Dermis microvascular lymphatic vessel endothelial cell (primary cell): ENCODE measurements around the gene SMARCAD1. TPM values are rescaled to one million over a fixed set of nuclear protein-coding genes. Genes with fewer than 3 reads are reported as not detected.
"Not testable (repeated sequence)": the region's sequence is repeated elsewhere in the genome, so short reads cannot be mapped to it uniquely, and the experiment has no call there.

Experiments
- DNase-seq, 2 donors: peaks; one replicate each; pipeline versions ENCODE4 v3.0.0 to v3.0.0-alpha.2; 2010; ENCODE audit warnings: low read depth in 2 of 2
- total RNA-seq: library from RNA; depleted of rRNA; stranded (reverse); fragments of >200 nt; gene quantifications from 2 replicates; pipeline ENCODE4 v1.2.1, GENCODE V29; 2014

The SMARCAD1 gene
- total RNA-seq, 1 donor from 2014 or later: 26.3 TPM

DNA sequence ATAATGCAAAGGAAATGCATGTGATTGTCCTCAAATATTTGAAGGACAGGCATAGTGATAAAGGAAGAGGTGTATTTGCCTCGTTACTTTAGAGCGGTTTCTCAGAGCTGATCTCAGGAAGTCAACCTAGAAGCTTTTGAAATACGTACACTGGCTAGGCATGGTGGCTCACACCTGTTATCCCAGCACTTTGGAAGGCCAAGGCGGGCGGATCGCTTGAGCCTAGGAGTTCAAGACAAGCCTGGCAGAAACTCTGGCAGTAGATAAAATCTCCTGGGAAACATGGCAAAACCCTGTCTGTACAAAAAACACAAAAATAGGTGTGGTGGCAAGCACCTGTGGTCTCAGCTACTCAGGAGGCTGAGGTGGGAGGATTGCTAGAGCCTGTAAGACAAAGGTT lies 24.9 kb downstream of the SMARCAD1 start:
- DNase-seq: no peak

DNA sequence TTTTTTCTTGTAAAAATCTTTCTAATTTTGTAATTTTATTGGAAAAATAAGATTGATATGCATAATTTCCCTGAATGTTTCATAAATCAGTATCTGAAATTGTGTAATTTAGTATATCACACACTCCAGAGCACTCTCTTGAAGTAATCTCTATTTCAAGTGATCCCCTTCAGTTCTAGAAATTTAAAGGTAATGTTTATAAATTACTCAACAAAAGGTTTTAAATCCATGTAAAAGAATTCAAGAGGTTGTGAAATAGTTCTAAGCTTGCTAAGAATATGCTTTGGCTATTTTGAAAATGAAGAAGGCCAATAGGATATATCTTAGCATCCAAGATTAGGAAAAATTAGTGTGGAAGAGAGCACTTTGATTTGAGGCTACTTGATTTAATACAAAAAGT lies 28.2 kb downstream of the SMARCAD1 start:
- no peak for DNase-seq

DNA sequence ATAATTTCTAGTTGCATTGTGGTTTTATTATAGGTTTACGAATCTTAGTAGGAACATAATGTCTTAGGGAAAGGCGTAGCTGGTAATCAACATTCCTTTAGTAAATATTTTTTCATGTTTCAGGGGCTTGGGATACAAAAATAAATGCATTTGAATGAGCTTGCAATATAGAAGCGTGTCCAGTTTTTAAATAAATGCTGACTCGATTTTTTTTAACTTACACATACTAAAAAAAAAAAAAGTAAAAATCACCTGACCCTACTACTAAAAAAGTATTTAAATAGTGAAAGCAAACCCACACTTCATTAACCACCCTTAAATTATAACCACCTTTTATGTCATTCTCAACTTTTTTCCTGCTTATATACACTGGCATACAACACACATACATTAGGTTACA lies 29.6 kb downstream of the SMARCAD1 start:
- no peak for DNase-seq

DNA sequence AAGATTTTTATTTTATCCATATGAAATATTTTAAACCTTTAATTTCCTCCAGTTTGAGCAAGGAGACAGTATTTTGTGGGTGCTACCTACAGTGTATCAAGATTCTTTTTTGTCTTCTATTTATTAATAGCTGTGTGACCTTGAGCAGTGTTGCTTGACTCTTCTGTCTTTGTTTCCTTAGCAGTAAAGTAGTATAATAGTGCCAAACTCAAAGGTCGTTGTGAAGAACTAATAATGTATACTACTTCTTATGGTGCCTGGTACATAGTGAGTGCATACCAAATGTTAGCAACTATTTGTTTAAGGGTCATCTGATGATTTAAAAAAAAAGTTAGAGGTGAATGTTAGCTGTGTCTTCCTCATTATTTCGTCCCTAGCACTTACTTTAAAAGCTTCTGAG lies 30.5 kb downstream of the SMARCAD1 start:
- no peak for DNase-seq

DNA sequence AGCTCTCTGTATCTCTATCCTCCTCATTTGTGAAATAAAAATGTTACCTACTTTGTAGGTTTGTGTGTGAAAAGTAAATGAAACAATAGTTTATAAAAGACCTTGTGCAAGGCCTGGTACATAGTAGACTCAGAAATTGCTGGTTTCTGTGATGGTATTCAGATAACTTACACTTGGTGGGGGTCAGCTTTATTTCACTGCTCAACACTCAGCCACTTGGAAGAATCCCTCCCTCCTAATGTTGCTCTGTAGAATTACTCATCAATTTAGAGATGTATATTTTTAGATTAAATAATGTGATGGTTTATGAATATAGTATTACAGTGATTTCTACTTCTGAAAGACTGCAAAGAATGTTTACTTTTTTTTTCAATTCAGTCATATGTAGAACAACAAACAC lies 32.7 kb downstream of the SMARCAD1 start:
- no peak for DNase-seq

DNA sequence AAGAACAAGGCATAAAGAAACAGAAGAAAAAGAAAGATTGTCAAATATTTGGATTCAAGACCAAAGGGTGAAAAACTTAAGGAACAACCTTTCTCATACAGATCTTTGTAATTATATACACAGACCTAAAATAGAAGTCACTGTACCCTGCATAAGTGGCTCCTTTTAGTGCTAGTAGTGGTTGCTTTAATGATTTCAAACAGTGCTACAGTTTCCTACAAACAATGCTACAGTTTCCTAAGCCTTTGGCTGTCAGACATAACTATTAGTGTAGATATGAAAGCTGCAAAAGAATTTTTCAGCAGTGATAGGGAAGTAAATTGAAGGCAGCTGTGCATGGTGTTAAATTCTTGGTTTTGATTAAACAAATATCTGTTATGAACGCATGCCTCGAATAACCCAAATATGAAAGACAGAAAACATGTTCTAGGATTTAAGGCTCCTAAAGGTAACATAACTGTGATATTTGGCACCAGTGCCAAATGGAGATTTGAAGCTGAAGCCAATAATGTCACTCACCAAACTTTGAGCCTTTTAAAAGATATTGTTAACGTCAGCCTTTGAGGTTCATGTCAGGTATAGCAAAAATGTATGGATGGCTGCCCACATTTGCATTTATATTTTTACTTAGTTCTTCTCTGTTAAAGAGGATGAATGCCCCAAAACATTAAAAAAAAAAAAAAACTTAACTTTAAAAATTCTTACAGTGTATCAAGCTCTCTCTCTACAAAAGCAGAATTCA lies 36.6 kb downstream of the SMARCAD1 start:
- DNase-seq: no peak

DNA sequence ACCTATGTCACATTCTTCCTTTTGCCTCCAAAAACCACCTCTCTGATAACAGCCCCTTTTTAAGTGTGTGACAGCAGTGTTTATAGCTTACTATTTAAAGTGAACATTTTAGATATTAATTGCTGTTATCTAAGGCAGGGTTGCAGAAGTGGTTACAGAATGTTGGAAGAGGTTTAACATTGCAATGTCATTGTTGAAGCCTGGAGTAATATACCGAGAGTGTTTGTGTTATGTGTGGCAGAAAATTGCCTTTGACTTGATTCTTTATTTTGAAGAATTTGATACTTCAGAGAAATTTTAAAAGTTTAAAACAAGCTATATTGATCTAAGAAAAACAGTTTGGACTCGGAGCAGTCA lies 37.1 kb downstream of the SMARCAD1 start:
- DNase-seq: no peak

DNA sequence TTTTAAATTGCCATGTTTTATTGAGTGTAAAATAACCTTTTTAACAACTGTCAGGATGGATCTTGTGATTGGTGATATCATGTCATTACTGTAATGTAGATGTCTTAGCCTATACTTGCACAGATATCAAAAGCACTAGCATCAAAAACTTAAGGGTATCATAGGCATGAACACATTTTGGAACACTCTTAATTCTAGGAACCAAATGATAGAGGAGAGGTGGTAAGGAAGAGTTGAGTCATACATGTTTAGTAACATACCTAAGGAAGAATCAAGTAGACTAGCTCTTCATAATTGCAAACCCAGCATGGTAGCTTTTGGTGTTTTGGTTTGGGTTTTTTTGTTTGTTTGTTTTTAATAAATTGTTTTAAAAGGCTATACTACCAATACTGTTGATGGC lies 43.4 kb downstream of the SMARCAD1 start:
- no peak for DNase-seq

DNA sequence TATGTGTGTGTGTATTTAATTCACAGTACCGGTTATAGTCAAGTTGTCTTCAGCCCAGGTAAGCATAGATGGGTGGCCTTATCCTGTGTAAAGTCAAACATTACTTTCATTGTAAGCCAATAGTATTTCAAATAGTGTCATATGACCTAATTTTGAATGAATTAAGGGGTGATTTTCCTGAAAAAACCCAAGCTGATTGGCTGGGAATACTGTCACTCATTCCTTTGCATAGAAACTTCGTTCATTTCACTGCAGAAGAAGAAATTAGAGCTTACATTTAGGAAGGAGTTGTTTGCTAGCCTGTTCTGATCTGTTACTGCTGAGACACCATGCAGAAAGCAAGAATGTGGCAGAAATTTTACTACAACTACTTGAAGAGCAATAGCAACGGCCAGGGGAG lies 45.4 kb downstream of the SMARCAD1 start:
- DNase-seq: no peak

DNA sequence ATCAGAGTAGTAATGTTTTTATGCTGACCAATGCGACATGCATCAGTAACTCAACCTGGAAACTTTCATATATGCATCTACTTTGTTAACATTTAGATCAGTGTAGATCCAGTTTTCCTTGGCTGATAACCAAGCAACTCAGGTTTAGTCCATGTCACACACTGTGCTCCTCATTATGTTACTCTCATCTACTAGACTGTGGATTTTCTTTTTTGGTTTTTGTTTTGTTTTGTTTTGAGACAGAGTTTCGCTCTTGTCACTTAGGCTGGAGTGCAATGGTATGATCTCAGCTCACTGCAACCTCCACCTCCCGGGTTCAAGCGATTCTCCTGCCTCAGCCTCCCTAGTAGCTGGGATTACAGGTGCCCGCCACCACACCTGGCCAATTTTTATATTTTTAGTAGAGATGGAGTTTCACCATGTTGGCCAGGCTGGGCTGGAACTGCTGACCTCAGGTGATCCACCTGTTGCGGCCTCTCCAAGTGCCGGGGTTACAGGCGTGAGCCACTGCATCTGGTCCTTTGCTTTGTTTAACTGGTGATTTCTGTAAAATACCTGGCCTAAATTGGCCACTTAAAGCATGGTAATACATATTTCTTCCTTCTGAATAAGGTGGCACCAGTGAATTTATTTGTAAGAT lies 48.6 kb downstream of the SMARCAD1 start:
- DNase-seq: no peak

DNA sequence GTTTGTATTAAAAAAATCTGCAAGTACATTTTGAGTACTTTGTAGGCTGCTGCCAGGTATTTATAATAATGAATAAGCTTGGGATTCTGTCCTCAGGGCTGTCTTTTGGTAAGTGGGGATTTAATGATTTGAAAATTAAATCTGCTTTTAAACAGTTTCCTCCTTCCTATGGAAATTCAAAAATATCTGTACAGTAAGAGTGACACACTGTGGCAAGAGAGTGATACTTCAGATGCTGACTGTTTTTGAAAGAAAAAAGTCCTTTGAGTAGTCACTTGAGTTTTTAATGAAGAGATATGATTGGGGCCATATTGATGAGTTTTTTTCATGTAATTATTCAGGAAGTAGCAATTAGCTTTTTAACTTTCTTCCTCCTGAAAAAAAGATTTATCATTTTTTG lies 49.2 kb downstream of the SMARCAD1 start:
- peak in 1 of 2 donors; percentile 5 for DNase-seq

DNA sequence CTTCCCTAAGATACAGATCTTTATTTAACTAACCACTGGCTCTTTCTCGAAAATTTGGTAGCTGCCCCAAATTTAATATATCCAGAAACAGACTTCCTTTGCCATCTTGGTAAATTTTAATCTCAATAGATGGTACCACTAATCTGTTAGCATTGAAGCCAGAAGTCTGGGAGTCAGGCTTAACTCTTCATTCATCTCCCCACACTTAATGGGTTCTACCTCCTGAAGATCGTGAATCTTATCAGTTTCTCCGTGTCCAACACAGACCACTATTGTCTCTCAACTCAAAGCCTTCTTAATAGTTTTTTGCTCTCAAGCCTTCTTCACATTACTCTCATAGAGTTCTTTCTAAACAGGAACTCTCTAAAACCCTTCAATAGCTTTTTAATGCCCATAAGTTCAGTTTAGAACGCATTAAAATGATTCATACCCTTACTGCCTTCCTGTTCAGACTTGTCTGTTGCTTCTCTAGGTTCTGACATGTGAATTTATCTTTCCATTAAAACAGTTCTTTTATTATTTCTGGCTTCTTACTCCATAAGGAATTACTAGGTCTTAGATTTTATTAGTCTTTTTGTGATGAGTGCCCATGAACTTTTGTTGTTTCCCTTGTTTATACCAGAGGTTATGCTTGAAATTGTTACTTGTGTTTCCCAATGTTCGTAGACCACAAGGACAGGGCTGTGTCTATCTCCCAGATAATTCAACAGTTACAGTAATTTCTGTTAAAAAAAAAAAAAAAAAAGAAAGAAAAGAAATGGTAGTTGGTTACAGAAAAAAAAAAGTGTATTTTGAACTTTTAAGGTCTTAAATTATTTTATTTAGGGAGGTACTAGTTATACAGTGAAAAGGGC lies 54.7 kb downstream of the SMARCAD1 start:
- DNase-seq: peak in 1 of 2 donors; percentile 69

DNA sequence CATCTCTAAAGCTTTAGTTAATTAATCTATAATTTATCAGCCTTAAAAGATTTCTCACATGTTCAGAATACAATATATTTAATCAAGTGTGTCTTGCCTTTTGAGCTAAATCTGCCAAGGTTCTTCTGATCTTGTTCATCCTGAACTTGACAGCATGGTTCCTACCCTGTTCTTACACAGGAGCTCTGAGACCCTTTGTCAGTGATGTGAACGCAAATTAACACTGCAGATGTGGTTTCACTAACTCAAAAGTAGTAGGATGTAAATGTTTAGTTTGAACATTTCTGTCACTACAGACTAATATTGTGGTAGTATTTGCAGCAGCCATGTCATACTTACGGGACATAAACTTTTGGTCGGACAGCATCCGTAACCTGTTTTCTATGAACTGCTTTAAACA lies 59.4 kb downstream of the SMARCAD1 start:
- no peak for DNase-seq

DNA sequence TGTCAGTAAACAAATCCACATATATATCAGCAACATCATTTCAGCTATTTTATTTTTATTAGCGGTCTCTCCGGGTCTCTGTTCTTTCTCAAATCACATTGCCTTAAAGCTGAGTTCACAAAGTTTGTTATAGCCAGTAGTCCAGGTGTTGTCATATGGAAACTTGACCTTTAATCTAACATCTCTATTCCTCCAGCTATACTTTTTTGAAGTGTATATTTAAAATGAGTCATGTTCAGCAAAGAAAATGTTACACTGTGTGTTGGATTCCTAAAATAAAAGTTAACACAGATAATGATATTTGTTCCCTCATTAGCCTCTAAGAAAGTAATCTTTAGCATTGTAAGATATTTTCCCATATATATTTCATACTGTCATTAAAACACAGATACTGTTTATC lies 63.6 kb downstream of the SMARCAD1 start:
- DNase-seq: no peak

DNA sequence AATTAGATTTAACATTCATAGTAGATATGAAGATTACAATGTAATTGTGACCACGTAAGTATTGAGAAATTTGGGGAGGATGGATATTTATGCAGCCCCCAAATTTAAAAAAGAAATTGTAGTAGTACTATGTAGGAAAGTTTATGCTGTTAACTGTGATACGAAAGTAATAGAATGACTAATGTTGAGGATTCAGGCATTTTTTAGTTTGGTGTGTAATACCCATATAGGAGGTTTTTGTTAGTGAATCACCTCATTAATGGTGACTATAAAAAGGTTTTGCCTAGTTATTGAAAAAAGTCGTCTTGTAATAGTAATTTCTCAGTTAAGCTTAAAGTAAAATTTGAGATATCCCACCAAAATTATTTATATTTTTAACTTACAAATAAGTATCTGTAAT lies 67.2 kb downstream of the SMARCAD1 start:
- no peak for DNase-seq

DNA sequence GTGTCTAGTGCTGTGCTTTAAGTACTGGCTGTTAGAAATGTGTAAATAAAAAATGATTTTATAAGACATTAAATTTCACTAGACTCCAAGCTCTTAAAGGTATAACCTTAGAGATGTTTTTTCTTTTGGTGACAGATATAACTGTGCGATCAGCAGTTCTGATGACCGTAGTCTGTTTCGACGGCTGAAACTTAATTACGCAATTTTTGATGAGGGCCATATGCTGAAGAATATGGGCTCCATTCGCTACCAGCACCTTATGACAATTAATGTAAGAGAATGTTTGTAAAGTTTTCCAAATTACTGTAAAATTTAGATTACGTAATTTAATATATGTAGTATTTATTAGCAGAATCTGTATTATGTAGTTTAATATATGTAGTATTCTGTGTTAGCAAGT lies 68.5 kb downstream of the SMARCAD1 start:
- DNase-seq: no peak

DNA sequence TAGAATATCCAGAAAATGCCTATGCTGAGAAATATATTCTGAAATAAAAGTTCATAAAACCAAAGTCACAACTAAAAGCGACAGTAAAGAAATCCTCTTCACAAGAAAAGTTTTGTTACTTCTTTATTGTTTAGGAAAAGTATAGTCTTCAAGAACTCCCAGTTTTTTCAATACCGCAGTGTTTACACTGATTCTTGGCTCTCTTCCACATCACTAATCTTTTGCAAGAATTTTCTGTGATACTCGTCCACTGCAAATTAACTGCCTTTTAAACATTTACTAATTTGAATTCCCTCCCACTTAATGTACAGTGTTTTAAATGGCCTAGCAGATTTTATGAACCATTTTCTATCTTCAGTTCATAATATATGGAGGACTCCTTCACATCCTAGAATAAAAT lies 69.9 kb downstream of the SMARCAD1 start:
- no peak for DNase-seq

DNA sequence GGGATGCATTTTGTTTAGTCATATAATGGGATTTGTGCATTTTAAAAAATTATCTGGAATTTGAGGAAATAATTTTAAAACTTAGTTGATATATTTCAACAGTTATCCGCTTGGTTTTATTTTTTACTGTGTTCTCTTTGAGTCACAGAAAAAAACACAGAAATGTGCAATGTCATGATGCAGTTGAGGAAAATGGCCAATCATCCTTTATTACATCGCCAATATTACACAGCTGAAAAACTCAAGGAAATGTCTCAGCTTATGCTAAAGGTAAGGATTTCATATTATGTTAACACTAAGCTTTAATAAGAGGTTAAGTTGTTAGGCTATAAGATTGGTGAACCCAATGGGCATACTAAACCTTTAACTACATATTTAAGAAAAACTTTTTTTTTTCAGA lies 71.1 kb downstream of the SMARCAD1 start:
- DNase-seq: no peak

DNA sequence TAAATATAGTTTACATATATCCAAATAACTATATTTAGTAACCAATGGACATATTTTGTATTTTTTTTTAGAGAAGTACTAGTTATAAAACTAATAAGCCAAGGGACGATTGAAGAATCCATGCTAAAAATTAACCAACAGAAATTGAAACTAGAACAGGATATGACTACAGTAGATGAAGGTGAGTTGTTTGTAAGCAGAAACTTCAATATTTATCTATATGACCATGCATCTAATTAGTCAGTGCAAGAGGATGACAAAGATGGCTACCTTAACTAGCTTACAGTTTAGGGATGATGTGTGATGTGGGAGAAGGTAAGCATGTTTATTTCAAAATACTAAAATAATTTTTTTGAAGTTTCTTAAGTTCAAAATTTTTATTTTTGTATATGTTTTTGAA lies 77.2 kb downstream of the SMARCAD1 start:
- no peak for DNase-seq

DNA sequence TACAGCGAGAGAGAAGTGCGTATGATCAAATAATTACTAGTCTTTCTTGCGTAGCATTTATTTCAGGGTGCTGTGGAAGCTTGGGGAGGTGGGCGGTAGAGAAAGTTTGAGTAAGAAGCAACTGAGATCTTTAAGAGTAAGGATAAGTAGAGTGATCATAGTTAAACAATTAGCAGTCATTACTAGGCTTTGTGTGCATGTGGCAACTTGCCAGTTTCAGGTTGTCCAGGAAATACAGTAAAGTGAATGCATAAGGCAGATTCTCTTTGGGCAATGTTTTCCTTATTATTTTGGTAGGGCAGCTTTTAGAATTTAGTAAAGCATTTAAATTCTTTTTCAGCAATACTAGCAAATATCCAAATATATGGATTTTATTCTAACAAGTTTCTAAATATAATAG lies 78.0 kb downstream of the SMARCAD1 start:
- peak; percentile 23 to 49 for DNase-seq

DNA sequence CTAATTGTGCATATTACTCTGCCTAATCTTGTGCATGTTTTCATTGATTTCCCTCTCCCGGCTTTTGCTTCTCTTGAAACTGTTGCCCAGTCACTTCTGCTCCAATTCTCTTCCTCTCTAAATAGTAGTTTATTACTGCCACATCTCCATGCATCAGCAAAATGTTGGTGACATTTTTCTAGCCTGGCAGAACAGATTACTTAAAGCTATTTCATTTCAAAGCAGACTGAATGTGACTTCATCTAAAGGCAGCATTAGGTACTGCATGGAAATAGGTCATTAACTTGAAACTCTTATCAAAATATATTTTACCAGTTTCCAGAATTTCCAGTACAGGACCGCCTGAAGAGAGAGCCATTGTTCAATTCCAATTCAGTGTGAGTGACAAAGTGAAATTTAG lies 82.6 kb downstream of the SMARCAD1 start:
- DNase-seq: no peak

DNA sequence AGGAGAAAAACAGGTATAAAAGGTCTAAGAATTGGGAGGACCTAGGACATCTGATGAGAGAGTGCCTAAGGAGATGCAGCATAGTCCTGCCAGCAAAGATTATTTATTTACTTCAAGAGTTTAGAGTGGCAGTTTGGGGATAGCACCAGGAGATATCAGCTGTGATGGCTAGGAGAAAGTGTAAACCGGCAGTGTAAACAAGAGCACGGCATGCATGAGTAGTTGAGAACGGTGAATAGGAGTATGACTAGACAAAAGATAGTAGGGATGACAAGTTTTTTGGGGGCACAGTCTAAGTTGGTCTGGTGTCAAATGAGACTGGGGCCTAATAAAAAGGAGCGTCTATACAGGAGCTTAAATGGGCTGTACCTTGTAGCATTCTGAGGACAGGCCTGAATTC lies 86.3 kb downstream of the SMARCAD1 start:
- not testable (repeated sequence) for DNase-seq

DNA sequence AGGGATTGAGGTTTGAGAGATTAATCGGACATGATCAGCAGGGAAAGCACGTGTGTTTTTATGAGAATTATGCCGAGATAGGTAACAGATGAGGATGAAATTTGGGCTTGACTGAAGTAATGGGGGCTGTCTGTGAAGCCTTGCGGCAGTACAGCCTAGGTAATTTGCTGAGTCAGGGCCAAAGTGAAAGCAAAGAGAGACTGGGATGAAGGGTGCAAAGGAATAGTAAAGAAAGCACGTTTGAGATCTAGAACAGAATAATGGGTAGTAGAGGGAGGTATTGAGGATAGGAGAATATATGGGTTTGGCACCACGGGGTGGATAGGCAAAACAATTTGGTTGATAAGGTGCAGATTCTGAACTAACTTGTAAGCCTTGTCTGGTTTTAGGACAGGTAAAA lies 87.8 kb downstream of the SMARCAD1 start:
- not testable (repeated sequence) for DNase-seq
